ENCODE measurements around the gene RPS6KA2.
"Not testable (repeated sequence)": the region's sequence is repeated elsewhere in the genome, so short reads cannot be mapped to it uniquely, and the experiment has no call there.

The RPS6KA2 gene

GRCh38 chr6:166635013-166635970 is 8.2 kb upstream of the RPS6KA2 start:
- DNase-seq (ENCODE audit: low read depth): no peak

- not testable (repeated sequence) for DNase-seq (ENCODE audit: low read depth)
These were observed 7.5 kb upstream of the RPS6KA2 start for GRCh38 chr6:166634581-166634980.

GRCh38 chr6:166633732-166634535 is 6.9 kb upstream of the RPS6KA2 start:
- no peak for DNase-seq (ENCODE audit: low read depth)

- DNase-seq (ENCODE audit: low read depth): no peak
These were observed 5.7 kb upstream of the RPS6KA2 start for GRCh38 chr6:166632731-166633130.

- DNase-seq (ENCODE audit: low read depth): no peak
These were observed 3.4 kb upstream of the RPS6KA2 start for GRCh38 chr6:166630462-166630861.

- no peak for DNase-seq (ENCODE audit: low read depth)
These were observed 2.6 kb upstream of the RPS6KA2 start for GRCh38 chr6:166629628-166630027.

- DNase-seq (ENCODE audit: low read depth): peak; percentile 27
These were observed 1.1 kb upstream of the RPS6KA2 start for GRCh38 chr6:166627875-166628801.

- peak; percentile 11 for DNase-seq (ENCODE audit: low read depth)
These were observed 646 bp downstream of the RPS6KA2 start for GRCh38 chr6:166626177-166627032.

- DNase-seq (ENCODE audit: low read depth): no peak
These were observed 1.7 kb downstream of the RPS6KA2 start for GRCh38 chr6:166625356-166625755.

- DNase-seq (ENCODE audit: low read depth): no peak
These were observed 2.8 kb downstream of the RPS6KA2 start for GRCh38 chr6:166624275-166624674.

- no peak for DNase-seq (ENCODE audit: low read depth)
These were observed 3.7 kb downstream of the RPS6KA2 start for GRCh38 chr6:166623318-166623717.

- DNase-seq (ENCODE audit: low read depth): no peak
These were observed 5.9 kb downstream of the RPS6KA2 start for GRCh38 chr6:166621114-166621540.

- no peak for DNase-seq (ENCODE audit: low read depth)
These were observed 6.5 kb downstream of the RPS6KA2 start for GRCh38 chr6:166620478-166621113.

- no peak for DNase-seq (ENCODE audit: low read depth)
These were observed 7.1 kb downstream of the RPS6KA2 start for GRCh38 chr6:166619912-166620311.

GRCh38 chr6:166618866-166619761 is 7.9 kb downstream of the RPS6KA2 start:
- no peak for DNase-seq (ENCODE audit: low read depth)

GRCh38 chr6:166618251-166618650 is 8.8 kb downstream of the RPS6KA2 start:
- DNase-seq (ENCODE audit: low read depth): no peak

- DNase-seq (ENCODE audit: low read depth): no peak
These were observed 9.7 kb downstream of the RPS6KA2 start for GRCh38 chr6:166617359-166617758.

GRCh38 chr6:166616261-166617238 is 10.5 kb downstream of the RPS6KA2 start:
- no peak for DNase-seq (ENCODE audit: low read depth)
